Sigmoid colon (tissue), 7 donors: ENCODE data around the gene AAR2. TPM values are rescaled to one million over a fixed set of nuclear protein-coding genes. Genes with fewer than 3 reads are reported as not detected.
A peak's percentile ranks its signal among the peaks of the same experiment; 100 is the strongest.

Source experiments
- DNase-seq: peaks from one replicate; pipeline ENCODE4 v3.0.0-alpha.2; 2019
- H3K27ac ChIP-seq, 4 donors: fragments of 200-600 bp; sonication (generic); one replicate each; pipeline ENCODE4 v1.5.1; 2016 to 2019; ENCODE audit warnings: mild to moderate bottlenecking in 1 of 4
- H3K27me3 ChIP-seq, 3 donors: fragments of 200-600 bp; sonication (generic); one replicate each; pipeline ENCODE4 v1.5.1; 2019; ENCODE audit warnings: mild to moderate bottlenecking in 1 of 3
- H3K36me3 ChIP-seq, 4 donors: fragments of 200-600 bp; sonication (generic); one replicate each; pipeline ENCODE4 v1.5.1; 2016 to 2019
- H3K4me1 ChIP-seq, 4 donors: fragments of 200-600 bp; sonication (generic); one replicate each; pipeline ENCODE4 v1.5.1; 2017 to 2019
- H3K4me3 ChIP-seq, 4 donors: fragments of 200-600 bp; sonication (generic); one replicate each; pipeline ENCODE4 v1.5.1; 2017 to 2019; ENCODE audit warnings: mild to moderate bottlenecking in 2 of 4, moderate library complexity in 1 of 4
- H3K9me3 ChIP-seq, 4 donors: fragments of 200-600 bp in 3 of 4; sonication (generic) in 3 of 4; one replicate each; pipeline versions ENCODE4 v1.5.1 to v1.6.1; 2013 to 2019
- CTCF ChIP-seq, 4 experiments: fragments of 450-650 bp in 3 of 4; fragments of 200-600 bp in 1 of 4; IDR thresholded peaks; one replicate each; pipeline ENCODE4 v1.5.1; 2016 to 2019; ENCODE audit warnings: antibody characterized with exemption in 4 of 4, mild to moderate bottlenecking in 3 of 4, moderate library complexity in 2 of 4
- EP300 ChIP-seq, 4 donors: sonication (generic); formaldehyde crosslinking; IDR thresholded peaks; one replicate each; pipeline ENCODE4 v1.6.1; 2017; ENCODE audit warnings: antibody characterized with exemption in 4 of 4
- POLR2A ChIP-seq, 2 donors: fragments of 450-650 bp; IDR thresholded peaks; one replicate each; pipeline ENCODE4 v1.6.1; 2016; ENCODE audit warnings: antibody characterized with exemption in 2 of 2, mild to moderate bottlenecking in 2 of 2, moderate library complexity in 2 of 2
- POLR2AphosphoS5 ChIP-seq, 4 donors: sonication (generic); formaldehyde crosslinking; IDR thresholded peaks; one replicate each; pipeline ENCODE4 v1.6.1; 2017; ENCODE audit warnings: antibody characterized with exemption in 4 of 4
- WGBS, 2 donors: extraction: QIAGEN DNeasy Blood & Tissue Kit; methylation state at CpG; one replicate each; pipeline ENCODE4 v1.1.7; 2013; 5-methylcytosine and 5-hydroxymethylcytosine counted together
- intact Hi-C: fragments of 100-400 bp; cut with DNase I; formaldehyde crosslinking; loops from one replicate; pipeline ENCODE4 v1.15.1; 2023
- polyA plus RNA-seq, 3 donors: library from polyadenylated mRNA; stranded (reverse); fragments of 200-250 nt; gene quantifications; one replicate each; pipeline ENCODE4 v1.2.3, GENCODE V29; 2013
- total RNA-seq, 4 donors: library from RNA; depleted of rRNA; stranded (reverse); fragments of >200 nt; gene quantifications; one replicate each; pipeline ENCODE4 v1.1.0, GENCODE V29; 2016
- donor health status: healthy with polysubstance abuse.
- donor health status: Bipolar disorder and iron deficiency.
- donor health status: healthy.

The AAR2 gene
- total and polyA plus RNA-seq, 7 donors = 11.4 to 39.6 (median 26.5) TPM

GRCh38 chr20:36272547-36273220 lies 36.4 kb downstream of the AAR2 start:
- intact Hi-C loops = no loop called here
- Histone ChIP-seq H3K4me3 (no peak overlapping the region), H3K36me3 (no peaks in the 10 kb centered on the region), H3K27me3 (peaks cover 0 to 21% (median 13%) of the 10 kb centered on the region in 3 donors), H3K4me1 (no peaks in the 10 kb centered on the region), H3K9me3 (no peaks in the 10 kb centered on the region), H3K27ac (no peak overlapping the region)
- DNase-seq = peak; percentile 48
- no peak for TF ChIP-seq CTCF (IDR thresholded peaks at IDR 0.05)
- TF ChIP-seq POLR2A (IDR thresholded peaks at IDR 0.05) = no peak
- TF ChIP-seq EP300 (IDR thresholded peaks at IDR 0.05) = no peak
- TF ChIP-seq POLR2AphosphoS5 (IDR thresholded peaks at IDR 0.05) = no peak
- 78 to 84% methylated on average over 12 of the region's 12 CpGs for WGBS, 2 donors

DNA sequence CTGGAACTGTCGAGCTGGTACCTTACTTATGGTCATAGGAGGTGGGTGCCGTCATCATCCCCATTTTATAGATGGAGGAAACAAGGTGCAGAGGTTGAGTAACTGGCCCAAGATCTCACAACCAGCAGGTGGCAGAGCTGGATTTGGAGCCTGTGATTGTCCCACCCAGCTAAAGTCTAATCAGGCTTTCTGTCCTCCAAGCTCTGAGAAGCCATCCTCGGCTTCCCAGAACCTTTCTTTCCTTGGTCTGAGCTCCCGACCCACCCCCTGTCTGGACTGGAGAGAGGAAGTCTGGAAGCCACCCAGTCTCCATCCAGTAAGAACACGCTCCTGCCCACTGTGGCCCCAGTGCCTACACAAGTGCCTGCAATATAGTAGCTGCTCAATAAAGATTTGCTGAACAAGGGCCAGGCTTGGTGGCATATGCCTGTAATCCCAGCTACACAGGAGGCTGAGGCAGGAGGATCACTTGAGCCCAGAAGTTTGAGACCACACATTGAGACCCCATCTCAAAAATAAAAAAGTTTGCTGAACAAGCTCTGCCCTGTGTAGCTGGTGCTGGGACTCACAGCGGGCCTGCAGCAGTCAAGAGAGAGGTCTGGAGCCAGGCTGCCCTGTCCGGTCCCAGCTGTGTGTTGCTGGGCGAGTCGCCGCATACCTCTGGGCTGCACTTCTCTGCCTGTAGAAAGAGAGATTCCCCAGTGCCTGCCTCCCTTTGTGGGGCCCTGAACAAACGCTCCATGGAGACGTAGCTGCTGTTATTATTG lies 37.3 kb downstream of the AAR2 start:
- WGBS, 2 donors = 64 to 76% methylated on average over 12 of the region's 12 CpGs
- Histone ChIP-seq H3K4me3 (no peak overlapping the region), H3K9me3 (no peaks in the 10 kb centered on the region), H3K4me1 (no peaks in the 10 kb centered on the region), H3K36me3 (no peaks in the 10 kb centered on the region), H3K27ac (no peak overlapping the region), H3K27me3 (peaks cover 0 to 21% (median 13%) of the 10 kb centered on the region in 3 donors)
- peak; percentile 34 for DNase-seq
- intact Hi-C loops = no loop called here
- TF ChIP-seq POLR2AphosphoS5 (IDR thresholded peaks at IDR 0.05) (no peak), CTCF (IDR thresholded peaks at IDR 0.05) (no peak), EP300 (IDR thresholded peaks at IDR 0.05) (no peak), POLR2A (IDR thresholded peaks at IDR 0.05) (no peak)

GRCh38 chr20:36274181-36274841 lies 38.0 kb downstream of the AAR2 start:
- peak; percentile 61 for DNase-seq
- intact Hi-C loops = no loop called here

DNA sequence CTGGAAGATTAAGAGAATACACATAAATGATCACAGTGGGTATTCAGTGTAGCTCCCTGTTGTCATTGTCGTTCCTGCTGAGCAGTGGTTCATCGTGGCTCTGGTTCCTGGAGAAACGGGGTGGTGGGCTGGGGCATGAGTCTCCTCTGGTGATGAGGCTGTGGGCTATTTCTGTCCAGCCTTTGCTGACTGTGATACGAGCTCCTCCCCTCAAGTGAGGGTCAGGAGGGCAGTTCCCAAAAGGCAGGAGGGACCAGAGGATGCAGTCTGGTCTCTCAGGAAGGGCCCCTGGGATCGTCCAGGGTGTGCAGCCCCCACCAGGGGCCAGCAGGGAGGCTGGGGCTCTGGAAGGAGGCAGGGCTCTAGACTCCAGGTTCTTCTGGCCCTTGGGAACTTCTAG lies 38.7 kb downstream of the AAR2 start:
- WGBS, 2 donors = 65 to 68% methylated on average over 5 of the region's 5 CpGs
- no peaks in the 10 kb centered on the region for H3K4me1 ChIP-seq
- DNase-seq = peak; percentile 29
- peaks cover 0 to 26% (median 13%) of the 10 kb centered on the region in 3 donors for H3K27me3 ChIP-seq
- H3K27ac ChIP-seq = no peak overlapping the region
- intact Hi-C loops = no loop called here
- no peaks in the 10 kb centered on the region for H3K9me3 ChIP-seq
- TF ChIP-seq CTCF (IDR thresholded peaks at IDR 0.05) = no peak
- H3K4me3 ChIP-seq = no peak overlapping the region
- H3K36me3 ChIP-seq = no peaks in the 10 kb centered on the region

More at GRCh38 chr20:36274181-36274841, 38.0 kb downstream of the AAR2 start:
- TF ChIP-seq POLR2AphosphoS5 (IDR thresholded peaks at IDR 0.05) (no peak), EP300 (IDR thresholded peaks at IDR 0.05) (no peak), CTCF (IDR thresholded peaks at IDR 0.05) (no peak), POLR2A (IDR thresholded peaks at IDR 0.05) (no peak)
- peaks cover 0 to 26% (median 13%) of the 10 kb centered on the region in 3 donors for H3K27me3 ChIP-seq
- H3K9me3 ChIP-seq = no peaks in the 10 kb centered on the region
- H3K4me3 ChIP-seq = no peak overlapping the region
- 53 to 54% methylated on average over 20 of the region's 20 CpGs for WGBS, 2 donors
- H3K27ac ChIP-seq = no peak overlapping the region
- no peaks in the 10 kb centered on the region for H3K4me1 ChIP-seq
- no peaks in the 10 kb centered on the region for H3K36me3 ChIP-seq
